HepG2 (cell line): Measurements from ENCODE around the gene CBX2. TPM values are rescaled to one million over a fixed set of nuclear protein-coding genes. Genes with fewer than 3 reads are reported as not detected.

Experiments
- CHCHD3 ChIP-seq: sonication (generic); formaldehyde crosslinking; IDR thresholded peaks from 2 replicates; pipeline ENCODE4 v1.8.0; 2022; ENCODE audit warnings: mild to moderate bottlenecking, missing genetic modification reagents, moderate library complexity
- ETV6 ChIP-seq: sonication (generic); formaldehyde crosslinking; conservative IDR thresholded peaks from 2 replicates; pipeline ENCODE4 v1.4.0; 2020; ENCODE audit warnings: missing genetic modification reagents
- JUNB ChIP-seq: sonication (generic); formaldehyde crosslinking; IDR thresholded peaks from 2 replicates; pipeline ENCODE4 v1.8.0; 2022; ENCODE audit warnings: missing genetic modification reagents, mild to moderate bottlenecking, borderline replicate concordance
- MIXL1 ChIP-seq: IDR thresholded peaks from 2 replicates; pipeline ENCODE4 v1.6.1; 2016
- PRPF4 ChIP-seq: fragments of 200-400 bp; formaldehyde crosslinking; IDR thresholded peaks from 2 replicates; pipeline ENCODE4 v1.6.1; 2016; ENCODE audit warnings: low read length, low read depth; ENCODE audit not compliant: poor library complexity, severe bottlenecking
- RAD21 ChIP-seq: fragments of 450-650 bp; formaldehyde crosslinking; IDR thresholded peaks from 2 replicates; pipeline ENCODE4 v1.5.0; 2020; ENCODE audit warnings: mild to moderate bottlenecking
- SP140L ChIP-seq: sonication (generic); formaldehyde crosslinking; IDR thresholded peaks from 2 replicates; pipeline ENCODE4 v1.4.0; 2020; ENCODE audit warnings: missing genetic modification reagents, borderline replicate concordance
- TP53 ChIP-seq: sonication (generic); formaldehyde crosslinking; conservative IDR thresholded peaks from 2 replicates; pipeline ENCODE4 v1.4.0; 2020; ENCODE audit warnings: missing genetic modification reagents
- ZNF12 ChIP-seq: sonication (generic); formaldehyde crosslinking; IDR thresholded peaks from 2 replicates; pipeline ENCODE4 v1.5.0; 2020; ENCODE audit warnings: missing genetic modification reagents
- ZNF33A ChIP-seq: sonication (generic); formaldehyde crosslinking; IDR thresholded peaks from 2 replicates; pipeline ENCODE4 v1.5.1; 2020; ENCODE audit warnings: missing genetic modification reagents, mild to moderate bottlenecking, moderate library complexity, borderline replicate concordance
- ZNF382 ChIP-seq: sonication (generic); formaldehyde crosslinking; IDR thresholded peaks from 2 replicates; pipeline ENCODE4 v1.5.0; 2020; ENCODE audit warnings: missing genetic modification reagents, mild to moderate bottlenecking, borderline replicate concordance
- ZNF646 ChIP-seq: sonication (generic); formaldehyde crosslinking; IDR thresholded peaks from 2 replicates; pipeline ENCODE4 v1.9.0; 2021; ENCODE audit warnings: mild to moderate bottlenecking, missing genetic modification reagents
- ZNF720 ChIP-seq: sonication (generic); formaldehyde crosslinking; IDR thresholded peaks from 2 replicates; pipeline ENCODE4 v1.4.0; 2020; ENCODE audit warnings: missing genetic modification reagents
- polyA plus RNA-seq, 8 experiments: library from polyadenylated mRNA; depleted of rRNA in 3 of 8; stranded (reverse) in 7 of 8; unstranded in 1 of 8; fragments of >200 nt; fragmentation: Illumina TruSeq in 4 of 8; extraction: Trizol in 4 of 8; gene quantifications; 2 replicates each; pipeline versions ENCODE4 v1.2.1 to v1.2.3, GENCODE V29; 2011 to 2016; ENCODE audit warnings: low read depth in 4 of 8, missing spikeins in 1 of 8, mixed read lengths in 1 of 8; ENCODE audit not compliant: insufficient read depth in 1 of 8
- total RNA-seq, 5 experiments: library from RNA; depleted of rRNA; stranded (reverse); fragments of >200 nt; fragmentation: Illumina TruSeq; extraction: Trizol; gene quantifications; 2 replicates each; pipeline ENCODE4 v1.2.3, GENCODE V29; 2016; ENCODE audit warnings: low read depth in 1 of 5
- TF ChIP-seq, protein P1 (sequence below): sonication (generic); formaldehyde crosslinking; IDR thresholded peaks from 2 replicates; pipeline ENCODE4 v1.4.0; 2020; ENCODE audit warnings: mild to moderate bottlenecking, missing genetic modification reagents
- TF ChIP-seq, protein P2 (sequence below): IDR thresholded peaks from 2 replicates; pipeline ENCODE4 v1.6.1; 2016; ENCODE audit warnings: missing biosample characterization, missing genetic modification reagents, low read depth
- TF ChIP-seq, protein P3 (sequence below): sonication (generic); formaldehyde crosslinking; IDR thresholded peaks from 2 replicates; pipeline ENCODE4 v1.4.0; 2020; ENCODE audit warnings: missing genetic modification reagents

CBX2 gene
- total and polyA plus RNA-seq, 2 of the 13 experiments (the other 11 are each of a cell fraction or from before 2014, with no cell fraction given), result 14.5 to 31.1 TPM

- TF ChIP-seq ZNF646 (CRISPR knock-in tag), result no peak
- TF ChIP-seq TP53 (CRISPR knock-in tag), result no peak
- TF ChIP-seq RAD21 (CRISPR knock-in tag), result no peak
- TF ChIP-seq ZNF720 (CRISPR knock-in tag), result no peak
- no peak for TF ChIP-seq ETV6 (CRISPR knock-in tag)
- TF ChIP-seq ZNF33A (CRISPR knock-in tag), result no peak
- TF ChIP-seq, protein P1, sequence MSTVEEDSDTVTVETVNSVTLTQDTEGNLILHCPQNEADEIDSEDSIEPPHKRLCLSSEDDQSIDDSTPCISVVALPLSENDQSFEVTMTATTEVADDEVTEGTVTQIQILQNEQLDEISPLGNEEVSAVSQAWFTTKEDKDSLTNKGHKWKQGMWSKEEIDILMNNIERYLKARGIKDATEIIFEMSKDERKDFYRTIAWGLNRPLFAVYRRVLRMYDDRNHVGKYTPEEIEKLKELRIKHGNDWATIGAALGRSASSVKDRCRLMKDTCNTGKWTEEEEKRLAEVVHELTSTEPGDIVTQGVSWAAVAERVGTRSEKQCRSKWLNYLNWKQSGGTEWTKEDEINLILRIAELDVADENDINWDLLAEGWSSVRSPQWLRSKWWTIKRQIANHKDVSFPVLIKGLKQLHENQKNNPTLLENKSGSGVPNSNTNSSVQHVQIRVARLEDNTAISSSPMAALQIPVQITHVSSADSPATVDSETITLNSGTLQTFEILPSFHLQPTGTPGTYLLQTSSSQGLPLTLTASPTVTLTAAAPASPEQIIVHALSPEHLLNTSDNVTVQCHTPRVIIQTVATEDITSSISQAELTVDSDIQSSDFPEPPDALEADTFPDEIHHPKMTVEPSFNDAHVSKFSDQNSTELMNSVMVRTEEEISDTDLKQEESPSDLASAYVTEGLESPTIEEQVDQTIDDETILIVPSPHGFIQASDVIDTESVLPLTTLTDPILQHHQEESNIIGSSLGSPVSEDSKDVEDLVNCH (CRISPR knock-in tag), result no peak
- TF ChIP-seq, protein P2, sequence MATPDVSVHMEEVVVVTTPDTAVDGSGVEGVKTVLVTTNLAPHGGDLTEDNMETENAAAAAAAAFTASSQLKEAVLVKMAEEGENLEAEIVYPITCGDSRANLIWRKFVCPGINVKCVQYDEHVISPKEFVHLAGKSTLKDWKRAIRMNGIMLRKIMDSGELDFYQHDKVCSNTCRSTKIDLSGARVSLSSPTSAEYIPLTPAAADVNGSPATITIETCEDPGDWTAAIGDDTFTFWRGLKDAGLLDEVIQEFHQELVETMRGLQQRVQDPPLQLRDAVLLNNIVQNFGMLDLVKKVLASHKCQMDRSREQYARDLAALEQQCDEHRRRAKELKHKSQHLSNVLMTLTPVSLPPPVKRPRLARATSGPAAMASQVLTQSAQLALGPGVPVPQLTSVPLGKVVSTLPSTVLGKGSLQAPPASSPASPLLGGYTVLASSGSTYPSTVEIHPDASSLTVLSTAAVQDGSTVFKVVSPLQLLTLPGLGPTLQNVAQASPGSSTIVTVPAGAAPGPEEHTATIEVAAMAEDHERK (CRISPR knock-in tag), result no peak
- no peak for TF ChIP-seq MIXL1 (CRISPR knock-in tag)
- no peak for TF ChIP-seq SP140L (CRISPR knock-in tag)
- no peak for TF ChIP-seq PRPF4
- no peak for TF ChIP-seq ZNF382 (CRISPR knock-in tag)
- TF ChIP-seq CHCHD3, result no peak
- TF ChIP-seq JUNB (CRISPR knock-in tag), result no peak
- TF ChIP-seq, protein P3, sequence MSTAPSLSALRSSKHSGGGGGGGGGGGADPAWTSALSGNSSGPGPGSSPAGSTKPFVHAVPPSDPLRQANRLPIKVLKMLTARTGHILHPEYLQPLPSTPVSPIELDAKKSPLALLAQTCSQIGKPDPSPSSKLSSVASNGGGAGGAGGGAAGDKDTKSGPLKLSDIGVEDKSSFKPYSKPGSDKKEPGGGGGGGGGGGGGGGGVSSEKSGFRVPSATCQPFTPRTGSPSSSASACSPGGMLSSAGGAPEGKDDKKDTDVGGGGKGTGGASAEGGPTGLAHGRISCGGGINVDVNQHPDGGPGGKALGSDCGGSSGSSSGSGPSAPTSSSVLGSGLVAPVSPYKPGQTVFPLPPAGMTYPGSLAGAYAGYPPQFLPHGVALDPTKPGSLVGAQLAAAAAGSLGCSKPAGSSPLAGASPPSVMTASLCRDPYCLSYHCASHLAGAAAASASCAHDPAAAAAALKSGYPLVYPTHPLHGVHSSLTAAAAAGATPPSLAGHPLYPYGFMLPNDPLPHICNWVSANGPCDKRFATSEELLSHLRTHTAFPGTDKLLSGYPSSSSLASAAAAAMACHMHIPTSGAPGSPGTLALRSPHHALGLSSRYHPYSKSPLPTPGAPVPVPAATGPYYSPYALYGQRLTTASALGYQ, result peak; percentile 74; the same call in 1 of the 2 replicates
- no peak for TF ChIP-seq ZNF12 (CRISPR knock-in tag)
These were observed 34.7 kb downstream of the CBX2 start (continued) for GRCh38 chr17:79812353-79813258.
